ENCODE results near the gene MORF4L1. TPM values are rescaled to one million over a fixed set of nuclear protein-coding genes. Genes with fewer than 3 reads are reported as not detected.
"Not testable (repeated sequence)": the region's sequence is repeated elsewhere in the genome, so short reads cannot be mapped to it uniquely, and the experiment has no call there.

Gene MORF4L1
- total RNA-seq, 1 donor from 2014 or later, result 398 TPM

DNA sequence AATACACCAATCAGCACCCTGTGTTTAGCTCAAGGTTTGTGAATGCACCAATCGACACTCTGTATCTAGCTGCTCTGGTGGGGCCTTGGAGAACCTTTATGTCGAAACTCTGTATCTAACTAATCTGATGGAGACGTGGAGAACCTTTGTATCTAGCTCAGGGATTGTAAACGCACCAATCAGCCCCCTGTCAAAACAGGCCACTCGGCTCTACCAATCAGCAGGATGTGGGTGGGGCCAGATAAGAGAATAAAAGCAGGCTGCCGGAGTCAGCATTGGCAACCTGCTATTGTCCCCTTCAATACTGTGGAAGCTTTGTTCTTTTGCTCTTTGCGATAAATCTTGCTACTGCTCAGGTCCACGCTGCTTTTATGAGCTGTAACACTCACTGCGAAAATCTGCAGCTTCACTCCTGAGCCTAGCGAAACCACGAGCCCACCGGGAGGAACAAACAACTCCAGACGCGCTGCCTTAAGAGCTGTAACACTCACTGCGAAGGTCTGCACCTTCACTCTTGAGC is 25.2 kb upstream of the MORF4L1 start:
- not testable (repeated sequence) for H3K27me3 ChIP-seq (ENCODE audit: insufficient read depth, low read length); H2AFZ ChIP-seq (ENCODE audit: low read depth, low read length); H3K9me3 Mint-ChIP-seq (ENCODE audit: unreplicated experiment); H3K36me3 ChIP-seq (ENCODE audit: insufficient read depth, low read length); H3K36me3 Mint-ChIP-seq (ENCODE audit: low read depth, unreplicated experiment); FAIRE-seq; H3K27ac Mint-ChIP-seq (ENCODE audit: unreplicated experiment); H3K79me2 ChIP-seq (ENCODE audit: insufficient read depth, low read length); H3K4me1 Mint-ChIP-seq (ENCODE audit: low read depth, unreplicated experiment); H3K27me3 Mint-ChIP-seq (ENCODE audit: low read depth, unreplicated experiment); H3K4me1 ChIP-seq (ENCODE audit: insufficient read depth, low read length); DNase-seq (ENCODE audit: low read depth); H3K4me2 ChIP-seq (ENCODE audit: low read length); H4K20me1 ChIP-seq (ENCODE audit: insufficient read depth, low read length); H3K4me3 ChIP-seq (ENCODE audit: insufficient read depth, low read depth, low read length); H3K9me3 ChIP-seq (ENCODE audit: insufficient read depth, low read depth, low read length); H3K9ac ChIP-seq (ENCODE audit: low read length); H3K4me3 Mint-ChIP-seq (ENCODE audit: unreplicated experiment); H3K27ac ChIP-seq (ENCODE audit: low read depth, low read length)

- Histone ChIP-seq H3K4me3 (ENCODE audit: insufficient read depth, low read depth, low read length) (no peak overlapping the region), H3K27ac (ENCODE audit: low read depth, low read length) (no peak overlapping the region), H3K4me2 (ENCODE audit: low read length) (no peak overlapping the region), H3K27me3 (ENCODE audit: insufficient read depth, low read length) (no peaks in the 10 kb centered on the region), H3K9me3 (ENCODE audit: insufficient read depth, low read depth, low read length) (no peaks in the 10 kb centered on the region), H3K4me1 (ENCODE audit: insufficient read depth, low read length) (no peaks in the 10 kb centered on the region), H3K36me3 (ENCODE audit: insufficient read depth, low read length) (no peaks in the 10 kb centered on the region), H3K79me2 (ENCODE audit: insufficient read depth, low read length) (no peaks in the 10 kb centered on the region), H2AFZ (ENCODE audit: low read depth, low read length) (no peak overlapping the region), H4K20me1 (ENCODE audit: insufficient read depth, low read length) (no peaks in the 10 kb centered on the region), H3K9ac (ENCODE audit: low read length) (no peak overlapping the region)
- peaks cover 2% of the 10 kb centered on the region for H3K36me3 Mint-ChIP-seq (ENCODE audit: low read depth, unreplicated experiment)
- no peak overlapping the region for H3K27ac Mint-ChIP-seq (ENCODE audit: unreplicated experiment)
- no peak for TF ChIP-seq EZH2 (IDR thresholded peaks at IDR 0.05; ENCODE audit: insufficient read depth, low read length)
- TF ChIP-seq, protein P1, sequence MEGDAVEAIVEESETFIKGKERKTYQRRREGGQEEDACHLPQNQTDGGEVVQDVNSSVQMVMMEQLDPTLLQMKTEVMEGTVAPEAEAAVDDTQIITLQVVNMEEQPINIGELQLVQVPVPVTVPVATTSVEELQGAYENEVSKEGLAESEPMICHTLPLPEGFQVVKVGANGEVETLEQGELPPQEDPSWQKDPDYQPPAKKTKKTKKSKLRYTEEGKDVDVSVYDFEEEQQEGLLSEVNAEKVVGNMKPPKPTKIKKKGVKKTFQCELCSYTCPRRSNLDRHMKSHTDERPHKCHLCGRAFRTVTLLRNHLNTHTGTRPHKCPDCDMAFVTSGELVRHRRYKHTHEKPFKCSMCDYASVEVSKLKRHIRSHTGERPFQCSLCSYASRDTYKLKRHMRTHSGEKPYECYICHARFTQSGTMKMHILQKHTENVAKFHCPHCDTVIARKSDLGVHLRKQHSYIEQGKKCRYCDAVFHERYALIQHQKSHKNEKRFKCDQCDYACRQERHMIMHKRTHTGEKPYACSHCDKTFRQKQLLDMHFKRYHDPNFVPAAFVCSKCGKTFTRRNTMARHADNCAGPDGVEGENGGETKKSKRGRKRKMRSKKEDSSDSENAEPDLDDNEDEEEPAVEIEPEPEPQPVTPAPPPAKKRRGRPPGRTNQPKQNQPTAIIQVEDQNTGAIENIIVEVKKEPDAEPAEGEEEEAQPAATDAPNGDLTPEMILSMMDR (IDR thresholded peaks at IDR 0.05; ENCODE audit: insufficient read depth, low read depth, low read length), result no peak
- FAIRE-seq, result no peak
- DNase-seq (ENCODE audit: low read depth), result no peak
- no peaks in the 10 kb centered on the region for H3K4me1 Mint-ChIP-seq (ENCODE audit: low read depth, unreplicated experiment)
- no peaks in the 10 kb centered on the region for H3K9me3 Mint-ChIP-seq (ENCODE audit: unreplicated experiment)
- H3K4me3 Mint-ChIP-seq (ENCODE audit: unreplicated experiment), result no peak overlapping the region
- no peaks in the 10 kb centered on the region for H3K27me3 Mint-ChIP-seq (ENCODE audit: low read depth, unreplicated experiment)
Observed at GRCh38 chr15:78850352-78850751, 22.3 kb upstream of the MORF4L1 start.

GRCh38 chr15:78850941-78851755 is 21.5 kb upstream of the MORF4L1 start:
- H3K4me2 ChIP-seq (ENCODE audit: low read length), result no peak overlapping the region
- no peak overlapping the region for H3K9ac ChIP-seq (ENCODE audit: low read length)
- Mint-ChIP-seq H3K36me3 (ENCODE audit: low read depth, unreplicated experiment) (peaks cover 2% of the 10 kb centered on the region), H3K27me3 (ENCODE audit: low read depth, unreplicated experiment) (no peaks in the 10 kb centered on the region), H3K4me3 (ENCODE audit: unreplicated experiment) (no peak overlapping the region), H3K9me3 (ENCODE audit: unreplicated experiment) (no peaks in the 10 kb centered on the region), H3K27ac (ENCODE audit: unreplicated experiment) (no peak overlapping the region), H3K4me1 (ENCODE audit: low read depth, unreplicated experiment) (no peaks in the 10 kb centered on the region)
- no peaks in the 10 kb centered on the region for H3K36me3 ChIP-seq (ENCODE audit: insufficient read depth, low read length)
- TF ChIP-seq EZH2 (IDR thresholded peaks at IDR 0.05; ENCODE audit: insufficient read depth, low read length), result no peak
- no peak overlapping the region for H2AFZ ChIP-seq (ENCODE audit: low read depth, low read length)
- no peaks in the 10 kb centered on the region for H3K79me2 ChIP-seq (ENCODE audit: insufficient read depth, low read length)
- H3K9me3 ChIP-seq (ENCODE audit: insufficient read depth, low read depth, low read length), result no peaks in the 10 kb centered on the region
- FAIRE-seq (no peak), DNase-seq (ENCODE audit: low read depth) (no peak)
- H3K4me3 ChIP-seq (ENCODE audit: insufficient read depth, low read depth, low read length), result no peak overlapping the region
- H3K27ac ChIP-seq (ENCODE audit: low read depth, low read length), result no peak overlapping the region
- H3K27me3 ChIP-seq (ENCODE audit: insufficient read depth, low read length), result no peaks in the 10 kb centered on the region
- no peaks in the 10 kb centered on the region for H3K4me1 ChIP-seq (ENCODE audit: insufficient read depth, low read length)
- H4K20me1 ChIP-seq (ENCODE audit: insufficient read depth, low read length), result no peaks in the 10 kb centered on the region
